Activated T-helper 17 cell treated with anti-CD3 and anti-CD28 coated beads, Interleukin-2, amount 50 U/mL, for 72 hours (primary cell): ENCODE results near the gene ADSS1. TPM values are rescaled to one million over a fixed set of nuclear protein-coding genes. Genes with fewer than 3 reads are reported as not detected.

ENCODE experiments used
- ATAC-seq: fragments of 150-1000 bp; cut with Tn5 transposase; replicated peaks from 2 replicates; pipeline ENCODE4 v1.10.0; 2021; ENCODE audit warnings: mild to moderate bottlenecking, moderate library complexity
- H3K27ac Mint-ChIP-seq: one replicate; pipeline ENCODE4 v1.8.0; 2022; ENCODE audit warnings: mixed read lengths
- H3K27me3 Mint-ChIP-seq: one replicate; pipeline ENCODE4 v1.8.0; 2022; ENCODE audit warnings: mixed read lengths
- H3K36me3 Mint-ChIP-seq: one replicate; pipeline ENCODE4 v1.8.0; 2022; ENCODE audit warnings: low read depth, mild to moderate bottlenecking, mixed read lengths
- H3K4me1 Mint-ChIP-seq: one replicate; pipeline ENCODE4 v1.8.0; 2022; ENCODE audit warnings: mixed read lengths
- H3K4me3 Mint-ChIP-seq: one replicate; pipeline ENCODE4 v1.8.0; 2022; ENCODE audit warnings: mild to moderate bottlenecking, mixed read lengths
- H3K9me3 Mint-ChIP-seq: one replicate; pipeline ENCODE4 v1.8.0; 2022; ENCODE audit warnings: mixed read lengths
- total RNA-seq, 2 donors: library from RNA; stranded (reverse); gene quantifications; one replicate each; pipeline ENCODE4 v1.2.3, GENCODE V29; 2022

Gene ADSS1
- total RNA-seq, 2 donors from 2014 or later: 0.91 to 2.4 TPM

DNA sequence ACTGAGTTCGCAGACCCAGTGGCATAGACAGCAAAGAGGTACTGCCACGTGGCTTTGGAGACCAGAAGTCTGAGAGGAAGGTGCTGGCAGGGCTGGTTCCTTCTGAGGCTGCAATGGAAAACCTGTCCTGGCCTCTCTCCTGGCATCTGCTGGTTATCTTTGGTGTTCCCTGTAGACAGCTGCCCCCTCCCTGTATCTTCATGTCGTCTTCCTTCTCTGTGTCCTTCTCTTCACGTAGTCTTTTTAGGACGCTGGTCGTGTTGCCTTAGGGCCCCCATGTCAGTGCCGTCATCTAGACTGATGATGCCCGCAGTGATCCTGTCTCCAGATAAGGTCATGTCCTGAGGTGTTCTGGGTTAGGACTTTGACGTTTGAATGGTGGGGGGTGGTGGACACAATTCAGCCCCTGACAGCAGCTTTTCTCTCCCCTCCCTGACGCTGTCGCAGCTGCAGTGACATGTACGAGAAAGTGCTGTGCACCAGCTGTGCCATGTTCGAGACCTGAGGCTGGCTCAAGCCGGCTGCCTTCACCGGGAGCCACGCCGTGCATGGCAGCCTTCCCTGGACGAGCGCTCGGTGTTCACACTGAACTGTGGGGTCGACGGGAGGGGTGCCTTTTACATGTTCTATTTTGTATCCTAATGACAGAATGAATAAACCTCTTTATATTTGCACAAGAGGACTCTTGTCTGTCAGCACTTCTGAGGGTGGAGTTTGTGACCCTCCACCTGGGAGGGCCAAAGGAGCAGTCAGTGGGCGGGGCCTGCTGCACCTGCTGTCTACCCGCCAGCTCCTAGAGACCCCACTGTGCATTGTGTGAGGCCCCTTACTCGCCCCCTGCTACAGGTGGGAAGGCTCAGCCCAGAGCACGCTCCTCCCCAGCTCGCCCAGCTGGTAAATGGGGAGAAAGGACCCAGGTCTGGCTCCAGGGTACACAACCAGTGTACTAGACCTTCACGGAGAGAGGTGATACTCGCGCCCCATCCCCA is 35.2 kb downstream of the ADSS1 start:
- ATAC-seq: no peak
- Mint-ChIP-seq H3K36me3 (peaks cover 64% of the 10 kb centered on the region), H3K9me3 (no peaks in the 10 kb centered on the region), H3K27me3 (no peaks in the 10 kb centered on the region), H3K27ac (no peak overlapping the region), H3K4me3 (no peak overlapping the region), H3K4me1 (peaks cover 15% of the 10 kb centered on the region)

DNA sequence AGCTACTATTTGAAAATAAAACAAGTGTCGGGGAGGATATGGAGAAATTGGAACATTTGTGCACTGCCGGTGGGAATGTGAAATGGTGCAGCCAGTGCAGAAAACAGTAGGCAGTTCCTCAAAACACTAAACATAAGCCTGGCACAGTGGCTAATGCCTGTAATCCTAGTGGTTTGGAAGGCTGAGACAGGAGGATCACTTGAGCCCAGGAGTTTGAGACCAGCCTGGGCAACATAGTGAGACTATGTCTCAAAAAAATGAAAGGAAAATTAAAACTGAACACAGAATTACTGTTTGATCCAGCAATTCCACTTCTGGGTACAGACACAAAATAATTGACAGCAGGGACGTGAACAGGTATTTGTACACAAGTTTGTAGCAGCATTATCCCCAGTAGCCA is 41.5 kb downstream of the ADSS1 start:
- H3K4me3 Mint-ChIP-seq: no peak overlapping the region
- H3K27me3 Mint-ChIP-seq: no peaks in the 10 kb centered on the region
- ATAC-seq: no peak
- H3K36me3 Mint-ChIP-seq: peaks cover 26% of the 10 kb centered on the region
- H3K9me3 Mint-ChIP-seq: no peaks in the 10 kb centered on the region
- H3K27ac Mint-ChIP-seq: no peak overlapping the region
- H3K4me1 Mint-ChIP-seq: peaks cover 7% of the 10 kb centered on the region

DNA sequence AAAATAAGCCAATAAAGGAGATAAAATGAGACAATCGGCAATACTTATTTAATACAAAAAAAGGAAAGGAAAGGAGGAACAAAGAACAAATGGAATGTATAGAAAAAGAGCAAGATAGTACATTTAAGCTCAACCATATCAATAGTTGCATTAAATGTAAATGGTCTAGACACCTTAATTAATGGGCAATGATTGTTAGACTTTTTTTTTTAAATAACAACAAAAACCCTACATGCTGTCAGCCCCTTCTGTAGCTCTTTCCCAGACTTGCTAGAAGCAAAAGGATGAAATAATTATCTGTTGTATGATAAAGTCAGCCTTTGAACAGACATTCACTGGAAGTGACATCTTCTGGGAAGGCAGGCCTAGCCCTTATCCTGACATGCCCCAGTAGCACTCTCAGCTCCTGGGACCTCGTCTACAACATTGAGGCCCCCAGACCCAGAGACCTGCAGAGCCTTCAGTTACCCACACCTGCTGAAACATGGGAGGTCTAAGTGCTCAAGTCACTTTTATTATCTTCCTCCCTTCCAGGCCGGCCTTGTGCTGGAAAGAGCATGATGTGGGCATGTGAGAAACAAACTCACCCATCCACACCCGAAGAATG is 42.3 kb downstream of the ADSS1 start:
- no peaks in the 10 kb centered on the region for H3K27me3 Mint-ChIP-seq
- no peak for ATAC-seq
- no peak overlapping the region for H3K4me3 Mint-ChIP-seq
- H3K4me1 Mint-ChIP-seq: no peaks in the 10 kb centered on the region
- H3K27ac Mint-ChIP-seq: no peak overlapping the region
- peaks cover 26% of the 10 kb centered on the region for H3K36me3 Mint-ChIP-seq
- no peaks in the 10 kb centered on the region for H3K9me3 Mint-ChIP-seq

DNA sequence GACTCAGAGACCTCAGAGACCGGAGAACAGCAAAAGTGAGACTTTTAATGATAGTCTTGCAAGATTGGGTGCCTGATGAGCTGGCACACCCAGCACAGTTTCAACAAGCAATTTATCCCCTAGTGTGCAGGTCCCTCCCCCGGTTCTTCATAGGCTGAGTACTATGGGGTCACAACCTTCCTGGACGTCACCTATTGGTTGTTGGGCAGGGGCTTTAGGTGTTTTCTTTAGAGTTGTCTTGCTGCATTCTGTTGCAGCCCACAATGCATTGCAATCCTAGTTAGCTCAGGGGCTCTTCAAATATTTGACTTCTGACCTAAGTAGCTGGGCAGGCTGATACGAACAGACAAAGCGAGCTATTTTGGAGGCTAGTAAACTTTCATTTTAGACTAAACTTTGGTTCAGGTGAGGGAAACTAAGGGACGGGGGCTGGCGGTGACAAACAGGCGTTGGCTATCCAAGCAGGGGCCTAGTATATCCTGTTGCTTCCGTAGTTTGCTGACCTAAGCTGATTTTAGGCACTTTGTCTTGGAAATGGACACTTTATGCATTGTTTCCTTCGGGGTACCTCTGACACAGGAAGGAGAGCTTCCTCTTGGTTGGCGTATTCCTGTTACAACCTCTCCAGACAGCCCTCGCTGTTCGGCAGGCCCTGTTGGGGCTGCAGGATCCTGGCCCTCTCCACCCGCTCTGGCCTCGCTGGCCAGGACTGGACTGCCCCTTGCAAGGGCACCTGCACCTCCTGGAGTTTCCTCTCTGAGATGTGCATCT is 43.0 kb downstream of the ADSS1 start:
- Mint-ChIP-seq H3K9me3 (no peaks in the 10 kb centered on the region), H3K4me3 (no peak overlapping the region), H3K27ac (no peak overlapping the region), H3K27me3 (no peaks in the 10 kb centered on the region), H3K36me3 (peaks cover 26% of the 10 kb centered on the region), H3K4me1 (no peaks in the 10 kb centered on the region)
- ATAC-seq: no peak

DNA sequence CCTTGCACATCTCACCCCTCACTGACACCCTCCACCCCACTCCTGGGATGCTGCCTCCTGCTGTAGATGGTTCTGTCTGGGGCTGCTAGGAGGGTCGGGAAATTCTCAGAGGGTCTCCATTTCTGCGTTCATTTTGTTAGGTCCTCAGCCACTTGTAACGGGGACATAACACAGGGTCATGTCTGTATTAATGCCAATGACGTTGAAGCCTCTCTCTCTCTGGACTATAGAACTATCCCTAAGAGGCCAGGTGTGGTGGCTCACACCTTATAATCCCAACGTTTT is 43.5 kb downstream of the ADSS1 start:
- no peaks in the 10 kb centered on the region for H3K27me3 Mint-ChIP-seq
- no peak for ATAC-seq
- H3K9me3 Mint-ChIP-seq: no peaks in the 10 kb centered on the region
- H3K27ac Mint-ChIP-seq: no peak overlapping the region
- no peaks in the 10 kb centered on the region for H3K4me1 Mint-ChIP-seq
- H3K4me3 Mint-ChIP-seq: no peak overlapping the region
- peaks cover 27% of the 10 kb centered on the region for H3K36me3 Mint-ChIP-seq

DNA sequence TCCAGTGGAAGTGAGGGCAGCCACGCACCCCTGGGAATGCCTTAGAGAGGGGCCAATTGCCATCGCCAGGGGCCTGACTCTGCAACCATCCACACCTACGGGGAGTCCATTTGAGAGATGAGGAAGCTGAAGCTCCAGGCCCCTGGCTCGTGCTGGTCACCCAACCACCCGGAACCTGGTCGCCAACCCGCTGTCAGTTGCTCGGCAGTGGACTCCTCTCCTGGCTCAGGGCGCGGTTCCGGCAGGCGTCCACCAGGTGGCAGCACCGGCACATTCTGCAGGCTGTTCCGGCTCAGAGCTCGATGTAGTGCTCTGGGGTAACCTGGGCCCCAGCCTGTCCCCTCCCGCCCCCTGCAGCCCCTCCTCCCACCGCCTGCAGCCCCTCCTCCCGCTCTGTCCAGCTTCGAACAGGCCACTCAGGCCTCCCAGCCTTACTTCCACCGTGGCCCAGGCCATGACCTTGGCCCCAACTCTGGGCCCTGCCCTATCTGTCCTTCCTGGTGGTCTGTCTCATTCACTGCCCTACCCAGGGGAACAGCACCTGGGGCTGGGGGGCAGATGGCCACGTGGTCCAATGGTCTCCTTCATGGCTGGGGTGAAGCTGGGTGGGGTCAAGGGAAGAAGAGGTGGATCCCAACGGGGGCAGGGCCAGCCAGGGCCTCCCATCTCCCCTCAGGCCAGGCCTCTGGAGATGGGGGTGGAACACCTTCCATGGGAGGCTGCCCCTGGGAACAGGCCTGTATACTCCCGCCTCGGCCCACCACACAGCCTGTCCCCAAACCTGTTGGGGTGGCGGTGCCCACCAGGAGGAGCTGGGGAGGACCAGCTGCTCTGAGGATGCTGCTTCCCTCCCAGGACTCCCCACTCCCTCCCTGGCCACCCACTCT is 44.7 kb downstream of the ADSS1 start:
- peak; percentile 97 for ATAC-seq
- H3K27me3 Mint-ChIP-seq: no peaks in the 10 kb centered on the region
- H3K36me3 Mint-ChIP-seq: peaks cover 33% of the 10 kb centered on the region
- no peak overlapping the region for H3K4me3 Mint-ChIP-seq
- H3K27ac Mint-ChIP-seq: no peak overlapping the region
- H3K4me1 Mint-ChIP-seq: no peaks in the 10 kb centered on the region
- H3K9me3 Mint-ChIP-seq: no peaks in the 10 kb centered on the region

DNA sequence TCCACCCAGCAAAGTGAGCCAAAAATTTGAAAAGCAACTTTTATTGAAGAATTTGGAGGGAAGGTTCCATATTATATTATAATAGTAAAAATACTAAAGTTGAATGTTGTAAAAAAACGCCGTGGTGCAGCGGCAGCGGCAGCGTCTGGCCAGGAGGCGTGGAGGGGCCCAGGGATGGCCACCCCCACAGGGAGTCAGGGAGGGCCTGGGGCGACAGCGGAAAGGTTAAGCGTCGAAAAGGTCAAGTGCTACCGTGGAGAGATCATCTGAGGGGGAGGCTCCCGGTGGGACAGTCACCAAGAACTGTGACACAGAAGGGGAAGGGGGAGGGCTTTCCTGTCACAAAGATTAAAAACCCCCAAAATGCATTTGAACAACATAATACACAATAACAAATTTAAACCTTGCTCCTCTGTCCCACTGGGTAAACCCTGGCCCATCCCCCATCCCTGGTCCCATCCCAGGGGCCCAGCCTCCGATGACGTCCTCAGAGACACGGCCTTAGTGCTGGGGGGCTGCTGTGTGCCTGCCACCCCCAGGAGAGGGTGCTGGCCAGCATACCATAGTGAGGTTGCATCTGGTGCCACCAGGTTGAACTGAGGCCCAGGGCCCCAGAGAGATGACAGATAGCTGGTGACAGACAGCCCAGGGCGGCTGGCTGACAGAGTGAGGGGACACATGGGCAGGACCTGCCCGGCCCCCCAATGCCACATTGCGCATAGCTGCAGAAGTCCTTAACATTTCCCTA is 45.5 kb downstream of the ADSS1 start:
- no peaks in the 10 kb centered on the region for H3K4me1 Mint-ChIP-seq
- H3K9me3 Mint-ChIP-seq: no peaks in the 10 kb centered on the region
- peaks cover 33% of the 10 kb centered on the region for H3K36me3 Mint-ChIP-seq
- H3K4me3 Mint-ChIP-seq: no peak overlapping the region
- no peak for ATAC-seq
- no peaks in the 10 kb centered on the region for H3K27me3 Mint-ChIP-seq
- H3K27ac Mint-ChIP-seq: peak overlapping the region; percentile 25

DNA sequence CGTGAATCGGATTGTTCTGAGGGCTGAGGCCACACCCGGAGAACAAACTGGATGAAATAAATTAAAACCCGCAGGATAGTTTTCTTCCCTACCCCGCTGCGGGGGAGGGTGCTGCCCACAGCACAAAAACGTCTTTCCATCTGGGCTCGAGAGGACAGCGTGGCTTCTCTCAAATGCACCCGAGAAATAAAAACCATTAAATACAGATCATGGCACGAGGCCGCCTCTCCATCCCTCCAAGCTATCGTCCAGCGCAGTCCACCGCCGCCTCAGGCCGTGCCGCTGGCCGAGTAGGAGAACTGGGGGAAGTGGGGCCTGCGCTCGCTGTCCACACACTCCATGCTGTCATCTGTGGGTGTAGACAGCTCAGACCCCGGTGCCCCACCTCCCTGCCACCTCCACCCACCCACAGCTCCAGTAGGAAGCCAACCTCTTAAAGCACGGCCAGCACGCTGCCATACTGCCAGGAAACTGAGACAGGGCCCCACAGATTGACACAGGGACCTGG is 46.1 kb downstream of the ADSS1 start:
- H3K36me3 Mint-ChIP-seq: peaks cover 33% of the 10 kb centered on the region
- H3K4me3 Mint-ChIP-seq: no peak overlapping the region
- no peaks in the 10 kb centered on the region for H3K9me3 Mint-ChIP-seq
- no peaks in the 10 kb centered on the region for H3K4me1 Mint-ChIP-seq
- no peaks in the 10 kb centered on the region for H3K27me3 Mint-ChIP-seq
- ATAC-seq: no peak
- H3K27ac Mint-ChIP-seq: peak overlapping the region; percentile 25

DNA sequence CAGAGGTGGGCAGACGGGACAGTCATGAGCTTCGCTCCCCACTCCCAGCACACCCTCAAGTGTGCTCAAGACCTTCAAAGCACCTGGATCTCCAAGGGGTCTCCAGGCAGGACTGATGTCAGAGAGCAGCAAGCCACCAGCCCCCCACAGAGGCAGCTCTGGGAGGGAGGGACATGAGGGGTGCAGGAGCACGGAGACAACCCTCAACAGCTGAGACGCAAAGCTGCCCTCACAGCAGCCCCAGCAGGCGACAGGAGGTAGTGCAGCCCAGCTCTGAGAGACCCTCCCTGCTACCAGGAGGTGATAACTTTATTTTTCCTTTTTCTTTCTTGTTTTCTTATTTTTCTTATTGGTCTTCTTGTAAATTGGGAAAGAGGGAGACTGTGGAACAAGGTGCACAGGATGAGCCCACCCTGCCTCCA is 46.8 kb downstream of the ADSS1 start:
- Mint-ChIP-seq H3K36me3 (peaks cover 33% of the 10 kb centered on the region), H3K27ac (no peak overlapping the region), H3K4me1 (no peaks in the 10 kb centered on the region), H3K9me3 (no peaks in the 10 kb centered on the region), H3K27me3 (no peaks in the 10 kb centered on the region), H3K4me3 (no peak overlapping the region)
- no peak for ATAC-seq

DNA sequence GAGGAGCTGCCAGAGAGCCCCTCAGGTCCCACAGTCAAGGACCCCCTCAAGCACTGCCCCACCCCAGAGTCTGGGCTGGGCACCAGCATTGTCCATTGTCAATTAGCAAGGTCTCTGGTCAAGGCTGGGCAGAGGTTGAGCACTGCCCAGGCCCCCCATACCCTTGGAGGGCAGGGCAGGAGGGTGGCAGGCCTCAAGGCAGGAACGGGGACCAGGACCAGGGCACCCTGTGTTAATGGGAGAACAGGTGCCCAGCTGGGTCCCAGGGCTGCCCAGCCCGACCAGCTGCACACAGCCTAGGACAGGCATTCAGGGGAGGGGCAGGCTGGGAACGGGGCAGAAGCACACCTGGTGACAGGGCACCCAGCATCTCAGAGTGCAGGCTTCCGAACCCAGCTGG is 47.3 kb downstream of the ADSS1 start:
- H3K27ac Mint-ChIP-seq: no peak overlapping the region
- peaks cover 33% of the 10 kb centered on the region for H3K36me3 Mint-ChIP-seq
- H3K4me3 Mint-ChIP-seq: no peak overlapping the region
- no peaks in the 10 kb centered on the region for H3K4me1 Mint-ChIP-seq
- ATAC-seq: no peak
- H3K9me3 Mint-ChIP-seq: no peaks in the 10 kb centered on the region
- no peaks in the 10 kb centered on the region for H3K27me3 Mint-ChIP-seq

DNA sequence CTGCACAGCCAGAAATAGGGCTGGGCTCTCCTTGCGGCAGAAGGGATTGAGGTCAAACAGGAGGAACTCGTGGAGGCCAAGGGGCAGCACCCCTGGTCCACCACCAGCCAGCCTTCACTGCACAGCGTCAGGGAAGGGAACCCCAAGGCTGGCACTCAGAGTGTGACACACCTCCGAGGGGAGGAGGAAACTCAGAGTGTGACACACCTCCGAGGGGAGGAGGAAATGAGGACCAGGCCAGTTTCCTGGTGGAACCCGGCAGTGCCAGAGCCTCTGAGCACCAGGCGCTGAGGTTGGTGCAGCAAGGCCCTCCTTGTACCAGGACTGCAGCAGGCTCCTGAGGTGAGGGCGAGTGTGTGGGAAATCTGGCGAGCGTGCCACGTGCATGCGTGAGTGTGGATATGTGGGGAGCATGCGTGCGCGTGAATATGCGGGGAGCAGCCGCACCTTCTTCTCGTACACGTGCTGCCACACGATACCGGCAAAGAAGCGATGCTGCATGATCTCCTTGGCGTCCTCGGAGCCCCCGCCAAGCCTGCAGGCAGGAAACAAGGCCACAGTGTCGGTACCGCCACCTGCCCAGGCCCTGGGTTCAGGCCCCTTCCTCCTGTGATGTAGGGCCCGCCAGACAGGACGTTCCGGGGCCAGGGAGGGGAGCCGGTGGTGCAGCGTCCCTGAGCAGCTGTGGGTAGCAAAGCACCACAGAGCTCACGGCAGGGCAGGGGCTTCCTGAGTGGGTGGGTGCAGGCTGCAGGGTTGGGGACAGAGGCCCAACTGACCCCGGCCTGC is 48.1 kb downstream of the ADSS1 start:
- Mint-ChIP-seq H3K4me3 (no peak overlapping the region), H3K9me3 (no peaks in the 10 kb centered on the region), H3K27me3 (no peaks in the 10 kb centered on the region), H3K4me1 (no peaks in the 10 kb centered on the region), H3K36me3 (peaks cover 33% of the 10 kb centered on the region), H3K27ac (no peak overlapping the region)
- ATAC-seq: no peak

DNA sequence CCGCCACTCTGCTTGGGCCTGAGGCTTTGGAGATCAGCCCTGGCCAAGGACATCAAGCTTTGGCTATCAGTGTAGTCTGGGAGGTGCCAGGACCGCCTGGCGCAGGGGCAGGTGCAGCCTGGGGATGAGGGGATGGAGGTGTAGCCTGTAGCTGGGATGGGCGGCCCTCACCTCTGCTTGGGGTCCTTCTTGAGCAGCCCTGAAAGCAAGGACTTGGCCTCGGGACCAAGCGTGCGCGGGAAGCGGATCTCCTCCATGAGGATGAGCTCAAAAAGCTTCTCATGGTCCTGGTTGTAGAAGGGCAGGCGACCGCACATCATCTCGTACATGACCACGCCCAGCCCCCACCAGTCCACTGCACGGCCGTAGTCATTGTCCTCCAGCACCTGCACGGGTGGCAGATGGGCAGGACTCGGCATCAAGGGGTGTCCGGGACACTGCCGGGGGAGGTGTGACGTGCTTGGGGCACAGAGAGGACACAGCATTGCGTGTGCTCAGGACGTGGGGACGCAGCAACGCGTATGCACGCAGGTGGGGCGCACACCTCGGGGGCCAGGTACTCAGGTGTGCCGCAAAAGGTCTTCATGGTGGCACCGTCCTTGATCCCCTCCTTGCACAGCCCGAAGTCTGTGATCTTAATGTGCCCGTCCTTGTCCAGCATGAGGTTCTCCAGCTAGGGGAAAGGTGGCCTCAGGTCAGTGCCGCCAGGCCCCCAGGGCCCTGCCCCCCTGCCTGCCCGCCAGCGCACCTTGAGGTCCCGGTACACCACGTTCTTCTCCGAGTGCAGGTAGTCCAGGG is 48.9 kb downstream of the ADSS1 start:
- Mint-ChIP-seq H3K36me3 (peaks cover 33% of the 10 kb centered on the region), H3K4me3 (no peak overlapping the region), H3K27ac (no peak overlapping the region), H3K4me1 (no peaks in the 10 kb centered on the region), H3K9me3 (no peaks in the 10 kb centered on the region), H3K27me3 (no peaks in the 10 kb centered on the region)
- ATAC-seq: no peak
